Stimulated activated CD4-positive, alpha-beta T cell treated with anti-CD3 and anti-CD28 coated beads, Interleukin-1b, Interleukin-23, amount 100 ng/mL, for 48 hours (primary cell): ENCODE measurements around the gene EYS.
"Not testable (repeated sequence)": the region's sequence is repeated elsewhere in the genome, so short reads cannot be mapped to it uniquely, and the experiment has no call there.

Experiments used
- DNase-seq: peaks from one replicate; pipeline ENCODE4 v3.0.0-alpha.2; 2020

Gene EYS

DNA sequence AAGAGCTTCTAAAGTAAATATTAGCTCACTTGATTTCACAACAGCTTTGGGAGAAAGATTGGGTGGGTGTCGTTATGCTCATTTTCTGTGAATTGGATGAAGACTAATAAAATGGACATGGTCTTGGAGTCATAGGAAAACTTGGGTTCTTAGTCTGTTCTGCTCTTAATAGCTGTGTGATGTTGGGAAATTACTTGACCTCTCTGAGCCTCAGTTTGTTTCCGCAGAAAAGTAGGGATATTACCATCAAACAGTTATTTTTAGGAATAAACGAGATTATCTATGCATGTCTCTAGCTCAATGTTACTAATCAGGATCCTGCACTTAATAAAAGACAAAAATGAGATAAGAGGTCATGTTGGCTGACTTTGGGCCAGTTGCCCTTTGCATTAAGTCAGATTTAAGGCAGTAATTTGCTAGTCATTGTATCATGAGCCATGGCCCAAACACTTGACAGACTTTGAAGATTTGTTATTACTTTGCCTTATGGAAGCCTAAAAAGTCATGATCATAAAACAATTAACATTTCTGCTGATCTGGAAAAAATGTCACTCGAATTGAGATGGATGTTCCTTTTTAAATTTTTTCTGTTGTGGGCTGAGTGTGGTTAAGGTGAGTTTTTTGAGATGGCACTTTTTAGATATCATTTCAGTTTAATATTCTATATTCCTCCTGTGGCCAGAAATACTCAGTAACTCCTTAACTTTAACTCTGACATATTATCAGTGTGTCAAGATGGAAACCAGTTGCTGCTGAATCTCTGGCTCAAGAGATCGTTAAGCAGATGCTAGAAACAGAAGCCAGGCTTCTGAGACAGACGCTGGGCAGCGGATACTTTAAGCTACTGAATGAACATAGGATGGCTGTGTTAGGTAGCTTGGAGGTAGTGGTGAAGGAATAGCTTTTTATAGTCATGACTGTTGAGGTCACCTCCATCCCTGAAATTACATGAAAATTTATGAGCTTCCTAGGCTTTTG is 1779.8 kb downstream of the EYS start:
- no peak for DNase-seq

DNA sequence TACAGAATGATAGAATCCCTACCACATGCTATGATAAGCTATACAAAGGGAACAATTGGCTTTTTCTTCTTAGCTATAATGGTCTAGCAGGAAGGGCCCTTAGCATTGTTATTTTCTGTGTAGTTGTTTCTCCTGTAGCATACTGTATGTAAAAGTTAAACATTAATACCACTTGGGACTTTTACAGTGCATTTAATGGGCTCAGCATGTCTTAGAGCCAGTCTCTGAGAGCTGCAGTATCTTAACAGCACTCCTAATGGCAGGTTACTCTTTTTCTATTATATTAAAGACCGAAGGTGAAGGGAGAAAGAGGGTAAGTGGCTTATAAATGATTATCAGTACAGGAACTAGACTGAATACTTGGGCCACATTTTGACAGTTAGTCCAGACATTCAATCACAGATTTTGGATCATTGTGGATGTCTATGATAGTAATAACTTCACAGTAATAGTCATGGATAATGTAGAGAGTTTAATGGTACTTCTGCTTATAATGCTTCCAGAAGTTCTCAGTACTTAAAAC is 1780.7 kb downstream of the EYS start:
- DNase-seq: no peak

DNA sequence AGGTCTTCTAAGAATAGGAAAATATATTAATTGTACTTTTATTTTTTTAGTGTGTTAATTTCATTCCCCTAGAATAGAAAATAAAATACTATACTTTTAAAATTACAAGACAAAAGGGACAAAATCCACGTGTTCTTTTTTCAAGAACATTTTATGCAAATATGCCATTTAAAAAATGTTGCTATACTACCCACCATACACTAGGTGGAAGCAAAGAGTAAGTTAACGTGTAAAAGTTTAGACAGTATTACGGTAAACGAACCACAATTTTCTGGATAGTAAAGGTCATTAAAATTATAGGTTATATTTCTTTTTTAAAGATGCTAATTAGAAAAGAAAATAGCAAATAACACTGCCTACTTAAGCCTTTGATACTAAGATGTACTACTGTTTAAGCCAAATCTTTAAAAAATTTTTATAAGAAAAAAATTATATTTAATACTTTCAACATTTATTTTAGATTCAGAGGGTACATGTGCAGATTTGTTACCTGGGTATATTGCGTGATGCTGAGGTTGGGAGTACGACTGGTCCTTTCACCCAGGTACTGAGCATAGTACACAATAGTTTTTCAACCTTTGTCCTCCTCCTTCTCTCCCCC is 1783.8 kb downstream of the EYS start:
- DNase-seq: no peak

DNA sequence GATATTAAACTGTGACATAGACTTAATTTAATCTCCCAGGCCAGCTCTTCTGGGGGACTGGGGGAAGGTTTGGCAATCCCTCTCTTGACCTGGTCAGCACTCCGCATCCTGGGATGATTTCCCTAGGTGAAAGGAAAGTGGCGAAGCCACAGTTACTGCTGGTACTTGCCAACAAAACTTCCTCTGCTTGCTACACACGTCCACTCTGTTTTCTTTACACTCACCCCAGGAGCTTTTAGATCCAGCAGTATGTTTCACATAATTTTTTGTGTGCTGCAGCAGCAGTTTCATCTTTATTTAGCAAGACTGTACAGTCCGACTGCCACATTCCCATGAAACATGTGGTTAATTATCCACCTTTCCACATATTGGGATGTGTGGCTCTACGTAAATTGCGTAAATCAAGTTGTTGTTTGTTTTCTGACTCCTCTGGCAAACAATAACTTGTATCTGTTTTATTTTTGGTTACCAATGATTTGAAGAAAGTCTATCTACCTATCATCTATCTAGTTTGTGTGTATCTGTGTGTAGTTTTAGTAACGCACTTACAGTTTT is 1787.4 kb downstream of the EYS start:
- no peak for DNase-seq

DNA sequence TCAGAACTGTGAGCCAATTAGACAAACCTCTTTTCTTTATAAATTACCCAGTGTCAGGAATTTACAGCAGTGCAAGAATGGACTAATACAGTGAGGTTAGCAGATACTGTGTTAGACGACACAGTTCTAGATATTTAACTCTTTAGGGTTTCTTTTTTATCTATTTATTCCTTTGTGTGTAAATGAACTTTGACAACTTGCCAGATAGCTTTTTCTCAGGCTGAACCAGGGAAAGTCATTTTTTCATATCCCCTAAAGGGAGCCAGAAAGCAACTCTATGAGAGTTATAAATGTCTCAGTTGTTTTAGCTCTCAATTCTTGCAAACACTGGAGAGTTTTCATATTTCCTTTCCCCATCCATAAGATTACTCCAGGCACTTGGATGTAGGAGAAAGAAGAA is 1794.1 kb downstream of the EYS start:
- no peak for DNase-seq

DNA sequence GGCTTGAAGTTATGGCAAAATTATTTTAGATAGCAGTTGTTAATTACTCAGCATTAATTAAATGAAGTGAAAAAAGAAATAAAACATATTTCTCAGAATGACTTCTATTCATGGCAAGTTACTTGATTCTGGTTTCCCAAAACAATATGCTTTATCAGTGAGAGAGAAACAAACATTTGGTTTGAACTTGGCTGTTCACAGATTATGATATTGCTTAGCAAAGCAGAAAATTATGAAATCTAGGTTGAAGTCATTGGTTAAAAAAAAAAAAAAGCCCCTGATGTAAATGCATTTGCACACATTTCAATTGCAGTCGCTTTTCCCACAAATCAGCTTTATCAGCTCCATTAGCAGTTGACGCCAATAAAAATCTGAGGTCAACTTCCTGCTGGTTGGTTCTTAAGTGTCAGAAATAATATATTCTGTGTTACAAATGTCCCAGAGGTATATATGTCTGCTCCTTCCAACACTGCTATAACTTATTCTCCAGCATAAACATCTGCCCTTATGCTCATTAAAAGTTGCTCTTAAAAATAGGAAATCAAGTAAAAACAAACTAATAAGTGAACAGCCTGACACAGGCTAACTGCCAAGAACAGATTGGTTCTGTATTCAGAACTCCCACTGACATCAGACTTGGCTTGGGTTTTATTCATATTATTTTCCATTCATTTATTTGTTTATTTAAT is 1796.0 kb downstream of the EYS start:
- DNase-seq: no peak

DNA sequence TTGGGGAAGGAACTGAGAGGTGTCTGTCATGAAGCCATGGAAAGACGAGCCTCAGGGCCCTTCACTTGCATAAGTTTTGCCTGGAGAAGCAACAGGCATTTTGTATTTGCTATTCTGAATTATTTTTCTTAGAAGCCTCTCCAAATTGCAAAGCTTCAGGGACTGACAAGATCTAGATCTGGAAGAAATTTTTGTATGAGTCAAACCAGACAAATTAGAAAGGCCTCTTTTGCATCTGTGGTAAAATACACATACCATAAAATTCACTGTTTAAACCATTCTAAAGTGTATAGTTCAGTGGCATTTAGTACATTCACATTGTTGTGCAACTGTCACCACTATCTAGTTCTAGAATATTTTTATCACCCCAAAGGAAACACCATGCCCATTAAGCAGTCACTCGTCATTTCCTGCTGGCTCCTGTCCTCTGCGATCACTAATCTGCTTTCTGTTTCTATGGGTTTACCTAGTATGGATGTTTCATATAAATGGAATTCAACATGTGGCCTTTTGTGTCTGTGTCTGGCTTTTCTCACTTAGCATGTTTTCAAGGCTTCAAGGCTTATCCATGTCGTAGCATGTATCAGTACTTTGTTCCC is 1802.3 kb downstream of the EYS start:
- DNase-seq: no peak

DNA sequence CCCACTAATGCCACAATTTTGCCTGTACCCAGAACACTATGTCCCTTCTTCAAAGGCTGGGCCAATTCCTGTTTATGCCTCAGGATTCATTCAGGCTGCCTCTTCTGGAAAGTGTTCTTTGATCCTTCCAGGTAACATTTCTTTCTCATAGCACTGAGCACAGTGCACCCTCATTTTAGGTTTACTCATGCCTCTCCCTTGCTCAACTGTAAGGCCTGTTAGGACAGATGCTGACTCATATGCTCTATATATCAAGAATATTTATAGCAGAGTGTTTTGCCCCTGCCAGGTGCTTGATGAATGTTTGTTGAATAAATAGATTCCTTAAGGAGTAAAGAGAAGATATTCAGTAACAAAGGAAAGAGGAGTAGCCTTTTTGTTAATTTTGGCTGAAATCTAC is 1807.5 kb downstream of the EYS start:
- no peak for DNase-seq

DNA sequence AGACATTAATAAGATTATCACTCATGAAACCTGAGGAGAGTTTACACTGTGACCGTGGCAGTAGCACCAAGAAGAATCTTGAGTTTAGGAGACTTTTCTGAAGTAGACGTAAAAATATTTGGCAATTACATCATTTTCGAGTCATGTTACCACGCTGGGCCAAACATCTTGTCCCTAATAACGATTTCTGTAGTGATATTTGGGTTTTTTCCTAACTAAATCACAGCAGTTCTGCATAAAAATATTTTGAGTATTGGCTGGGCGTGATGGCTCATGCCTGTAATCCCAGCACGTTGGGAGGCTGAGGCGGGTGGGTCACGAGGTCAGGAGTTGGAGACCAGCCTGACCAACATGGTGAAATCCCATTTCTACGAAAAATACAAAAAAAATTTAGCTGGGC is 1809.1 kb downstream of the EYS start:
- DNase-seq: no peak

DNA sequence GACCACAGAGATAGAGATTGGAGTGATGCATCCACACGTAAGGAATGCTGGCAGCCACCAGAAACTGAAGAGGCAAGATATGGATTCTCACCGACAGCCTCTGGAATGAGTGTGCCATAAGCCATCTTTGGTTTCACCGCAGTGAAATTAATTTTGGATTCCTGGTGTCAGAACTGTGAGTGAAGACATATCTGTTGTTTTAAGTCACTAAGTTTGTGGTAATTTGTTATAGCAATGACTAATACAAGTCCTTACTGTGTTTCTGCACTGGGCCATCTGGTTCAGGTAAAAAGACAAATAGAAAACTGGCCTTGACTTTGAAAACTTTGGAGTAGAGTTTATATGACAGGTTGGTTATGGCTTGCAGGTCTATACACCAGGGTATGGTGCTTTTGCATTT is 1809.6 kb downstream of the EYS start:
- DNase-seq: no peak

DNA sequence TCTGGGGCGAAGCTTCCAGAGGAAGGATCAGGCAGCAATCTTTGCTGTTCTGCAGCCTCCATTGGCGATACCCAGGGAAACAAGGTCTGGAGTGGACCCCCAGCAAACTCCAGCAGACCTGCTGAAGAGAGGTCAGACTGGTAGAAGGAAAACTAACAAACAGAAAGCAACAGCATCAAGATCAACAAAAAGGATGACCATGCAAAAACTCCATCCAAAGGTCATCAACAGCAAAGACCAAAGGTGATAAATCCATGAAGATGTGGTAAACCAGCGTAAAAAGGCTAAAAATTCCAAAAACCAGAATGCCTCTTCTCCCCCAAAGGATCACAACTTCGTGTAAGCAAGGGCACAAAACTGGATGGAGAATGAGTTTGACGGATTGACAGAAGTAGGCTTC is 1818.6 kb downstream of the EYS start:
- no peak for DNase-seq

DNA sequence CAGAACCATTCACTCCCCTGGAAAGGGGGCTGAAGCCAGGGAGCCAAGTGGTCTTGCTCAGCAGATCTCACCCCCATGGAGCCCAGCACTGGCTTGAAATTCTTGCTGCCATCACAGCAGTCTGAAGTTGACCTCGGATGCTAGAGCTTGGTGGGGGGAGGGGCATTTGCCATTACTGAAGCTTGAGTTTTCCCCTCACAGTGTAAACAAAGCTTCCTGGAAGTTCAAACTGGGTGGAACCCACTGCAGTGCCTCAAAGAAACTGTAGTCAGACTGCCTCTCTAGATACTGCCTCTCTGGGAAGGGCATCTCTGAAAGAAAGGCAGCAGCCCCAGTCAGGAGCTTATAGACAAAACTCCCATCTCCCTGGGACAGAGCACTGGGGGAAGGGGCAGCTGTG is 1819.2 kb downstream of the EYS start:
- DNase-seq: not testable (repeated sequence)

DNA sequence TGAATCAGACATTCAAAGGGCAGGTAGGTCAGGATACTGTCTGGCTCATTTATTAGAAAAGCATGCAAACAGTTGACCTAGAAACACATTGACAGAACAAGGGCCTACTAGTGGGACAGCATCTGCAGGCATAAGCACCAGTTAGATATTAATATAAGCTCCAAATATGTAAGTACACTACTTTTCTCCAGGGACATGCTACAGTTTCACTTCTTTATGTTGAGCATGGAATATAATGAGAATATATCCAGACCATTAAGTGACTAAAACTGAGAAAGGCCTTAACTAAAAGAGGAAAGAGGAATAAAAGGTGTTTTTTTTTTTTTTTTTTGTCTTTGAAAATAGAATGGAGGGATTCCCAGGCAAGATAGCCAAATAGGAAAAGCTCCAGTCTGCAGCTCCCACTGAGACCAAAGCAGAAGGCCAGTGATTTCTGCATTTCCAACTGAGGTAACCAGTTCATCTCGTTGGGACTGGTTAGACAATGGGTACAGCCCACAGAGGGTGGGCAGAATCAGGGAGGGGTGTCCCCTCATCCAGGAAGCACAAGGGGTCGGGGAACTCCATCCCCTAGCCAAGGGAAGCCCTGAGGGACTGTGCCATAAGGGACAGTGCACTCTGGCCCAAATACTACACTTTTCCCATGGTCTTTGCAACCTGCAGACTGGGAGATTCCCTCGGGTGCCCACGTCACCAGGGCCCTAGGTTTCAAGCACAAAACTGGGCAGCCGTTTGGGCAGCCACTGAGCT is 1819.8 kb downstream of the EYS start:
- DNase-seq: no peak

DNA sequence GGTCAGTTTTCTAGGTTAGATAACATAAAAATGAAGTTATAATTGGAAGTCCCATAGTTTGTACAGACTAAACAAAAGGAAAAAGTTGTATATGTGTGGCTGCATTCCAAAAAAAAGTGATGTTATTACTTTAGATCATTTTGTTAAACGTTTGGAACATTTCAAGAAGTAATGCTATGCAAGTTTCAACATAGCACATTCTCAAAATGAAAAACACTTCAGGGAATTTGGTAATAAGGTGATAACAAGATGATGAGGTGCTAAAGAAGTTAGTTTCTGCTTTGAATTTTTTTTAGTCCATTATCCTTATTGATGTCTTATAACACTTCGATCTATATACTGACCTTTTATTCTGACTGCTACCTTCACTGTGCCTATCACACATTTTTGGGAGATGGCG is 1820.7 kb downstream of the EYS start:
- DNase-seq: no peak

DNA sequence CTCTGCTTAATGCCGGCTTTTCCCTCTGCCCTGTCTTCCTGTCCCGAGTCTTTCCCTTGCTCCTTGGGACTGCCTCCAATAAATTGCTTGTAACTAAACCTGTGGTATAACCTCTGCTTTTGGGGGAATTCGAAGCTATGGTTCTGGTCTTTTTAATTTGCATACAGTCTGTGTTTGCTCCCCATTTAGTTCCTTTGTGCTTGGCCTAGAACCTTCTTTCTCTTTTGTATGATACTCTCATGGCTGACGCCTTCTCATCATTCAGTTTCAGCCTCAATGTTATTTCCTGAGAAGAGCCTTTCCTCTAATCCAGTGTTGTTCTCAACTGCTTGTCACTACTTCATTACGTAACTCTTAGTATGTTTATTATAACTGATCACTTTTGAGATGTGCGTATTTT is 1823.4 kb downstream of the EYS start:
- DNase-seq: no peak

DNA sequence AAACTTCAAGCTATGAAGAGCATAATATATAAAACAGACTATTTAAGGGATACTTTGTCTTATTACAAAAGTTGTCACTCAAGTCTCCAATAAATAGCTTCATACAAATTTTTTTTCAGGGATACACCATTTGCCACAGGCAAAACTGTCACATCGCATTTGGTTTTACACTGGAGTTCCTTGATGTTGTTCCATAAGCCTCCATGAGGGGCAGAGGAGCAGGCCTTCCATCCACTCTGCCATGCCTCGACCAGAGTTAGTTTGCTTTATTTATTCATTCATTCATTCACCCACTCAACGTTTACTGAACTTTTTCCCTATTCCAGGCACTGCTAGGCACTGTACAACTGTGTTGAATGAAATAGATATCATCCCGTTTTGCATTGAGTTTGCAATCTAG is 1824.8 kb downstream of the EYS start:
- DNase-seq: no peak

DNA sequence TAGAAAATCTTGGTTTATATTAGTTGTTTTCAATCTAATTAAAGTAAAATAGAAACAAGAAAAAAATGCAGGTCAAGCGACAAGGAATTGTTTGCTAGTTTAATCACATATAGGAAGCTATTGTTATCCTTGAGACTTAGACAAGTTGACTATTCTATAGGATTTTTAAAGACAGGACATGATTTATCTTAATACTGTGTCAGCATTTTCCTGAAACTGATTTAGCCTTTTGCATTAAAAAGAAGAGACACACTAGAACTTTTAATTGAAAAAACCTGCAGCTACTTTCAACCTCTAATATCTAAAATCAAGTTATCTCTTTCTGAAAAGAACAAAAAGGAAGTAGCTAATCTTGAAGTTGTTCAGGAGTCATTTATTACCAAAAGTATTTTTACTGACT is 1825.2 kb downstream of the EYS start:
- DNase-seq: no peak

DNA sequence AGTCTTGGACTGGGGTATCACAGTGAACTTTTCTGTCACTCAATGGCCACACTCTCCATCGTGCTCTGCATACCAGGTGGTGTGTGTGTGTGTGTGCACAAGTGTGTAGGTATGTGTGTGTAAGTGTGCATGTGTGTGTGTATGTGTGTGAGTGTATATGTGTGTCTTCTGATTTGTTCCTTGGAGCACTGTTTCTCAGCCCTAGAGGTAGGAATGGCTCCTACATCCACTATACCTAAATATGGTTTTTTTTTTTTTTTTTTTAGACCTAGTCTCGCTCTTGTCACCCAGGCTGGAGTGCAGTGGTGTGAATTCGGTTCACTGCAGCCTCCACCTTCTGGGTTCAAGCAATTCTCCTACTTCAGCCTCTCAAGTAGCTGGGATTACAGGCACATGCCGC is 1834.8 kb downstream of the EYS start:
- DNase-seq: no peak

DNA sequence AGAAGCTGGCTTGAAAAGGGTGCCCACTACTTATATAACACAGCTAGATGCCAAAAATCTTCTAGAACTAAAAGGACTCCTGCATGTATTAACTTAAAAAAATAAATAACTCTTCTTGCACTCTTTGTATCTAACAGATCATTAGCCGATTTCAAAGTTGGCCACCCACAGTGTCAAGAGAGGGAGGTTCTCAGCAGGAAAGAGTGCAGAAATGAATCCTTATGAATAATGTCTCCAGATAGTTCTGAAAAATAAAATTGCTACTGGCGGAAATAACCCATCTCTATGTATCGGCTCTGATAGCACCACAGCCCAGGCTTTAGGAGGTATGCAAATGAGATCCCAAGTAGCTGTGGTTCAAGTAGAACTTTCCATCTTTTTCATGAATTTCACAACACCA is 1838.7 kb downstream of the EYS start:
- DNase-seq: no peak

DNA sequence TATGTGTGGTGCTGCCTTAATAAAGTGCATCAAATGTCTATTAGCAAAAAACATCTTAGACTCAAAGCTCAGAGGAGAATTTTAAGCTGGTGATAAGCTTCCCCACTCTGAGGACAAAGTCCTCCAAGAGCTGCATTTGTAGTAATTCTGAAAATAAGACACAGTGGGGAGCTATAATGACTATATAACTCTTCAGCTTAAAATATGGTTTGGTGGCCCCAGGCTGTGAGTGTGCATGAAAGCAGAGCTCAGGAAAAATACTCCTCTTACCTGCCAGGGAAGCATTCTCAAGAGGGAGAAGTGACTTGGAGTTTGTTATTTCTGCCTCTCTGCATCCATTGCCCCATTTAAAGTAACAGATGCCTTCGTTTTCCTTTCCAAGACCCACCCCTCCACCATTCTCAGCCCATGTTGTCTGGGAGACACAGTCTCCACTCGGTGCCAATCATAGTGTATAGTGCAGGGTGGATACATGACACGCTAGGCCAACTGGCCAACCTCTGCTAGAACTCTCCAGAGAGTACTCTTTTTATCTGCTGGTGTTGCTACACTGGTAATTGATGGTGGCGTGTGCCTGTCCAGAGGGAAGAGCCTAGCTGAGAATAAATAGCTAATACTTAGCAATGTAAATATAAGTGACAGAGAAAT is 1842.2 kb downstream of the EYS start:
- DNase-seq: no peak

DNA sequence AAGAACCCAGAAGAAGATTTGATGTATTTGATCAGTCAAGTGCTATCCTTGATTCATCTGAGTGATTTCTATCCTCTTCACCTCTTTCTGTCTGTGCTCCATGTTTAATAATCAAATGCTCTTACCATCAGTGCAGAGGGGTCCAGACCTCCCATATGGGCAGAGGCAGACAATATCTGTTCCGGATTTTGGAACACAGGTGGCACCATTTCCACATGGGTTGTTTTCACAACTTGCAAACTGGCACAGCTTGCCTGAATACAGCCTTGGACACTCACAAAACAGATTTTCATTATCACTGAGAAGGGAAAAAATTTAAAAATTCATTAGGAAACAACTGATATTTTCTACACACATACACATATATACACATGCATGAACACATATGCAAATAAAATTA is 1843.0 kb downstream of the EYS start:
- no peak for DNase-seq
